Adrenal gland (tissue), 12 donors: ENCODE measurements around the gene DNAJC3. TPM values are rescaled to one million over a fixed set of nuclear protein-coding genes. Genes with fewer than 3 reads are reported as not detected.

ENCODE experiments used
- DNase-seq, 7 donors: peaks; one replicate each; pipeline ENCODE4 v3.0.0-alpha.2; 2019 to 2020
- H3K27ac ChIP-seq, 5 donors: fragments of 200-600 bp; sonication (generic) in 4 of 5; 1 replicate in 3 of 5; 2 replicates in 2 of 5; pipeline versions ENCODE4 v1.5.1 to v1.8.0; 2016 to 2020; ENCODE audit warnings: mild to moderate bottlenecking in 1 of 5
- H3K27me3 ChIP-seq: fragments of 200-600 bp; 2 replicates; pipeline ENCODE4 v1.8.0; 2021
- H3K36me3 ChIP-seq, 2 donors: fragments of 200-600 bp; replicated peaks in 1 of 2; 1 replicate in 1 of 2; 2 replicates in 1 of 2; pipeline versions ENCODE4 v1.5.1 to v1.8.0; 2018 to 2022
- H3K4me1 ChIP-seq, 2 donors: fragments of 200-600 bp; replicated peaks in 1 of 2; 1 replicate in 1 of 2; 2 replicates in 1 of 2; pipeline versions ENCODE4 v1.5.1 to v1.8.0; 2018 to 2021
- H3K4me3 ChIP-seq, 4 donors: fragments of 200-600 bp; sonication (generic) in 3 of 4; one replicate each; pipeline ENCODE4 v1.5.1; 2016 to 2018
- H3K9me3 ChIP-seq, 3 donors: fragments of 200-600 bp; sonication (generic) in 1 of 3; replicated peaks in 1 of 3; 1 replicate in 2 of 3; 2 replicates in 1 of 3; pipeline versions ENCODE4 v1.5.1 to v1.8.0; 2016 to 2021
- CTCF ChIP-seq, 6 experiments: fragments of 450-650 bp in 4 of 6; fragments of 200-600 bp in 2 of 6; sonication (generic) in 1 of 6; IDR thresholded peaks; 1 replicate in 5 of 6; 2 replicates in 1 of 6; pipeline versions ENCODE4 v1.5.1 to v1.8.0; 2016 to 2021; ENCODE audit warnings: antibody characterized with exemption in 6 of 6, mild to moderate bottlenecking in 2 of 6, moderate library complexity in 1 of 6
- POLR2A ChIP-seq, 2 donors: fragments of 450-650 bp; IDR thresholded peaks; one replicate each; pipeline ENCODE4 v1.6.1; 2017; ENCODE audit warnings: antibody characterized with exemption in 2 of 2, mild to moderate bottlenecking in 2 of 2, moderate library complexity in 1 of 2
- WGBS, 4 donors: extraction: QIAGEN DNeasy Blood & Tissue Kit in 2 of 4; methylation state at CpG; one replicate each; pipeline versions ENCODE4 v1.1.5 to v1.1.7; 2013 to 2017; 5-methylcytosine and 5-hydroxymethylcytosine counted together
- intact Hi-C, 2 donors: fragments of 100-400 bp; cut with DNase I; formaldehyde crosslinking; loops; one replicate each; pipeline versions ENCODE4 v1.14.1 to v1.15.0; 2022 to 2023
- polyA plus RNA-seq, 3 donors: library from polyadenylated mRNA; stranded (reverse); fragments of 200-250 nt in 2 of 3; fragments of 350-450 nt in 1 of 3; fragmentation: Illumina TruSeq in 1 of 3; extraction: RNeasy Lipid Tissue Mini Kit (QIAGEN cat#74804) in 1 of 3; gene quantifications; one replicate each; pipeline ENCODE4 v1.2.3, GENCODE V29; 2013 to 2014
- total RNA-seq, 9 donors: library from RNA; depleted of rRNA in 4 of 9; stranded (reverse); fragments of >200 nt in 4 of 9; fragments of 120-200 nt in 1 of 9; fragmentation: NEBNext Ultra II Directional in 1 of 9; extraction: Animal tissue kit (Norgen Biotek cat#: 25700) in 1 of 9; gene quantifications; one replicate each; pipeline versions ENCODE4 v1.1.0 to v1.2.4, GENCODE V29; 2013 to 2023
- donor health status: healthy with polysubstance abuse.
- donor health status: Bipolar disorder and iron deficiency.
- donor health status: DM: yes; HTN: yes; CAD: no.
- donor health status: DM: no; HTN: no; CAD: no.
- donor health status: DM: no; HTN: no; CAD: no.
- donor health status: DM: yes; HTN: yes; CAD: no.

DNAJC3 gene
- total and polyA plus RNA-seq, 12 donors, result 8.7 to 99.0 (median 46.6) TPM

GRCh38 chr13:95745752-95746151 lies 68.8 kb downstream of the DNAJC3 start:
- no peaks in the 10 kb centered on the region for H3K36me3 ChIP-seq
- no peak overlapping the region for H3K27ac ChIP-seq
- intact Hi-C loops, result no loop called here
- no peaks in the 10 kb centered on the region for H3K4me1 ChIP-seq
- H3K27me3 ChIP-seq, result no peaks in the 10 kb centered on the region
- WGBS, 4 donors, result 91 to 96% (median 93%) methylated on average over 2 of the region's 2 CpGs
- DNase-seq, result no peak
- H3K9me3 ChIP-seq, result no peaks in the 10 kb centered on the region
- H3K4me3 ChIP-seq, result no peak overlapping the region
- TF ChIP-seq POLR2A (IDR thresholded peaks at IDR 0.05), result no peak
- TF ChIP-seq CTCF (IDR thresholded peaks at IDR 0.05), result no peak

- H3K4me1 ChIP-seq, result no peaks in the 10 kb centered on the region
- no peak overlapping the region for H3K27ac ChIP-seq
- H3K27me3 ChIP-seq, result no peaks in the 10 kb centered on the region
- no peaks in the 10 kb centered on the region for H3K9me3 ChIP-seq
- TF ChIP-seq POLR2A (IDR thresholded peaks at IDR 0.05) (no peak), CTCF (IDR thresholded peaks at IDR 0.05) (no peak)
- intact Hi-C loops, result no loop called here
- no peak overlapping the region for H3K4me3 ChIP-seq
- no peak for DNase-seq
- no peaks in the 10 kb centered on the region for H3K36me3 ChIP-seq
- WGBS, 4 donors, result 95 to 98% (median 98%) methylated on average over 4 of the region's 4 CpGs
Measured at GRCh38 chr13:95749545-95749944, 72.6 kb downstream of the DNAJC3 start.

GRCh38 chr13:95752677-95753076 lies 75.7 kb downstream of the DNAJC3 start:
- Histone ChIP-seq H3K9me3 (no peaks in the 10 kb centered on the region), H3K4me1 (no peaks in the 10 kb centered on the region), H3K27ac (no peak overlapping the region), H3K27me3 (no peaks in the 10 kb centered on the region), H3K36me3 (no peaks in the 10 kb centered on the region), H3K4me3 (no peak overlapping the region)
- no peak for TF ChIP-seq POLR2A (IDR thresholded peaks at IDR 0.05)
- no peak for TF ChIP-seq CTCF (IDR thresholded peaks at IDR 0.05)
- intact Hi-C loops, result no loop called here
- DNase-seq, result no peak
- 74 to 93% (median 84%) methylated on average over 2 of the region's 2 CpGs for WGBS, 4 donors

- TF ChIP-seq CTCF (IDR thresholded peaks at IDR 0.05) (no peak), POLR2A (IDR thresholded peaks at IDR 0.05) (no peak)
- 73 to 86% (median 76%) methylated on average over 3 to 4 of the region's 4 CpGs for WGBS, 4 donors
- no peaks in the 10 kb centered on the region for H3K27me3 ChIP-seq
- no peaks in the 10 kb centered on the region for H3K9me3 ChIP-seq
- no peaks in the 10 kb centered on the region for H3K4me1 ChIP-seq
- no peak overlapping the region for H3K4me3 ChIP-seq
- H3K27ac ChIP-seq, result no peak overlapping the region
- intact Hi-C loops, result no loop called here
- H3K36me3 ChIP-seq, result no peaks in the 10 kb centered on the region
- no peak for DNase-seq
Measured at GRCh38 chr13:95754069-95754468, 77.1 kb downstream of the DNAJC3 start.
